Endothelial cell of umbilical vein (primary cell): ENCODE results near the gene MBD2. TPM values are rescaled to one million over a fixed set of nuclear protein-coding genes. Genes with fewer than 3 reads are reported as not detected.

ENCODE experiments used
- BruUV-seq: library from RNA; stranded (reverse); fragments of 400-500 nt; replicated peaks from 2 replicates; lab custom pipeline; 2021; lab: Mats Ljungman, UMichigan
- CTCF ChIA-PET: fragments of 300-600, 350-600 bp; sonication (Branson Sonifier 250); formaldehyde crosslinking; loops from one replicate; lab custom pipeline; 2021; ENCODE audit warnings: antibody characterized with exemption, inconsistent platforms; lab: Charles Lee
- POLR2A ChIA-PET: fragments of 300-600, 350-600 bp; sonication (Branson Sonifier 250); formaldehyde crosslinking; loops from one replicate; lab custom pipeline; 2021; ENCODE audit warnings: antibody characterized with exemption, inconsistent platforms; lab: Charles Lee
- DNase-seq: peaks from one replicate; pipeline ENCODE4 v3.0.0-alpha.2; 2011; ENCODE audit warnings: low read depth, low spot score
- FAIRE-seq: peaks from 2 replicates; lab custom pipeline; 2011; peaks lifted over from hg19 to GRCh38; lab: Jason Lieb, UNC
- H2AFZ ChIP-seq: 2 replicates; pipeline ENCODE4 v1.6.0; 2012; ENCODE audit warnings: low read depth, low read length, control low read depth, inconsistent platforms
- H3K27ac ChIP-seq: 2 replicates; pipeline ENCODE4 v1.5.1; 2011; ENCODE audit warnings: low read depth, mild to moderate bottlenecking, control low read depth, low read length, moderate library complexity; ENCODE audit not compliant: insufficient read depth
- H3K27me3 ChIP-seq, 2 experiments: 2 replicates each; pipeline versions ENCODE4 v1.6.0 to v1.6.1; 2011; ENCODE audit warnings: low read length in 2 of 2, mixed read lengths in 1 of 2; ENCODE audit not compliant: control insufficient read depth in 2 of 2, insufficient read depth in 2 of 2
- H3K36me3 ChIP-seq, 2 experiments: 2 replicates in 1 of 2; 3 replicates in 1 of 2; pipeline ENCODE4 v1.5.1; 2011; ENCODE audit warnings: low read length in 2 of 2, mild to moderate bottlenecking in 1 of 2, moderate library complexity in 1 of 2; ENCODE audit not compliant: control insufficient read depth in 2 of 2, insufficient read depth in 2 of 2; ENCODE audit errors: extremely low read depth in 1 of 2
- H3K4me1 ChIP-seq: 3 replicates; pipeline ENCODE4 v1.5.1; 2011; ENCODE audit warnings: mild to moderate bottlenecking, low read length; ENCODE audit not compliant: control insufficient read depth, insufficient read depth; ENCODE audit errors: extremely low read depth
- H3K4me2 ChIP-seq: 2 replicates; pipeline ENCODE4 v1.6.1; 2011; ENCODE audit warnings: low read length, control low read depth, mixed read lengths; ENCODE audit not compliant: insufficient read depth
- H3K4me3 ChIP-seq, 3 experiments: fragments of 200-600 bp in 1 of 3; sonication (generic), shearing (Covaris generic) in 1 of 3; replicated peaks in 1 of 3; 2 replicates each; pipeline ENCODE4 v1.5.1; 2011 to 2016; ENCODE audit warnings: control low read depth in 3 of 3, low read length in 3 of 3, mild to moderate bottlenecking in 2 of 3, inconsistent platforms in 1 of 3, low read depth in 1 of 3, moderate library complexity in 1 of 3; ENCODE audit not compliant: insufficient read depth in 1 of 3
- H3K79me2 ChIP-seq: 2 replicates; pipeline ENCODE4 v1.6.0; 2012; ENCODE audit warnings: low read length, inconsistent platforms; ENCODE audit not compliant: control insufficient read depth, insufficient read depth
- H3K9ac ChIP-seq: replicated peaks from 2 replicates; pipeline ENCODE3; 2011; ENCODE audit warnings: low read length, control low read depth; ENCODE audit not compliant: insufficient read depth; ENCODE audit errors: extremely low read depth
- H3K9me1 ChIP-seq: replicated peaks from 3 replicates; pipeline ENCODE4 v1.6.0; 2011; ENCODE audit warnings: mild to moderate bottlenecking, low read length; ENCODE audit not compliant: control insufficient read depth, insufficient read depth; ENCODE audit errors: extremely low read depth
- H3K9me3 ChIP-seq: replicated peaks from 2 replicates; pipeline ENCODE4 v1.5.1; 2012; ENCODE audit warnings: low read length, inconsistent platforms; ENCODE audit not compliant: control insufficient read depth, insufficient read depth
- H4K20me1 ChIP-seq: replicated peaks from 2 replicates; pipeline ENCODE3; 2011; ENCODE audit warnings: mild to moderate bottlenecking, low read length; ENCODE audit not compliant: control insufficient read depth, insufficient read depth; ENCODE audit errors: extremely low read depth
- EZH2 ChIP-seq: IDR thresholded peaks from 2 replicates; pipeline ENCODE4 v1.6.1; 2012; ENCODE audit warnings: borderline replicate concordance, low read depth, mild to moderate bottlenecking, moderate library complexity, low read length, inconsistent platforms; ENCODE audit not compliant: severe bottlenecking
- FOS ChIP-seq: IDR thresholded peaks from 2 replicates; pipeline ENCODE4 v1.6.1; 2011; ENCODE audit warnings: mild to moderate bottlenecking, low read length, moderate library complexity, borderline replicate concordance; ENCODE audit not compliant: insufficient read depth
- GATA2 ChIP-seq: IDR thresholded peaks from 2 replicates; pipeline ENCODE4 v1.7.0; 2011; ENCODE audit warnings: low read depth, mild to moderate bottlenecking, moderate library complexity, mixed read lengths, low read length; ENCODE audit not compliant: insufficient read length, insufficient read depth
- JUN ChIP-seq: IDR thresholded peaks from 2 replicates; pipeline ENCODE4 v1.6.1; 2011; ENCODE audit warnings: borderline replicate concordance, low read depth; ENCODE audit not compliant: insufficient read length, insufficient read depth
- MYC ChIP-seq: IDR thresholded peaks from one replicate; pipeline ENCODE4 v1.6.1; 2011; ENCODE audit warnings: mild to moderate bottlenecking, low read depth, low read length
- POLR2A ChIP-seq: IDR thresholded peaks from 2 replicates; pipeline ENCODE4 v1.6.1; 2012; ENCODE audit warnings: low read depth, mild to moderate bottlenecking, control low read depth, low read length
- POLR2AphosphoS5 ChIP-seq: IDR thresholded peaks from 2 replicates; pipeline ENCODE4 v1.6.1; 2012; ENCODE audit warnings: low read depth, mild to moderate bottlenecking, control low read depth, low read length, moderate library complexity; ENCODE audit not compliant: insufficient read depth
- dilution Hi-C: fragments of 300-500 bp; cut with MboI; formaldehyde crosslinking; loops from one replicate; pipeline ENCODE4 v1.15.0; 2019; ENCODE audit warnings: low sequenced_read_pairs; ENCODE audit not compliant: extremely low pct_ligation_motif_present
- intact Hi-C: fragments of 100-400 bp; cut with micrococcal nuclease; formaldehyde crosslinking; loops from one replicate; pipeline ENCODE4 v1.10.0; 2022
- polyA plus RNA-seq, 4 experiments: library from polyadenylated mRNA; depleted of rRNA in 3 of 4; stranded (reverse) in 3 of 4; unstranded in 1 of 4; fragments of >200 nt; gene quantifications; 2 replicates each; pipeline versions ENCODE4 v1.2.1 to v1.2.3, GENCODE V29; 2011 to 2012; ENCODE audit warnings: missing spikeins in 1 of 4
- total RNA-seq: library from RNA; stranded (reverse); gene quantifications from 2 replicates; pipeline ENCODE4 v1.2.3, GENCODE V29; 2021
- TF ChIP-seq, protein P1 (sequence below): IDR thresholded peaks from 2 replicates; pipeline ENCODE4 v1.6.1; 2011; ENCODE audit not compliant: insufficient read depth, insufficient read length
- TF ChIP-seq, protein P2 (sequence below), 2 donors: IDR thresholded peaks; 1 replicate in 1 of 2; 2 replicates in 1 of 2; pipeline ENCODE4 v1.5.1; 2011; ENCODE audit warnings: low read length in 2 of 2, mild to moderate bottlenecking in 2 of 2, moderate library complexity in 2 of 2, control low read depth in 1 of 2, inconsistent platforms in 1 of 2, low read depth in 1 of 2; ENCODE audit not compliant: insufficient read depth in 1 of 2; ENCODE audit errors: extremely low read depth in 1 of 2

The MBD2 gene
- total and polyA plus RNA-seq, 2 donors (not counting 3 experiments of a cell fraction or from before 2014, with no cell fraction given) = 86.8 to 110 TPM

DNA sequence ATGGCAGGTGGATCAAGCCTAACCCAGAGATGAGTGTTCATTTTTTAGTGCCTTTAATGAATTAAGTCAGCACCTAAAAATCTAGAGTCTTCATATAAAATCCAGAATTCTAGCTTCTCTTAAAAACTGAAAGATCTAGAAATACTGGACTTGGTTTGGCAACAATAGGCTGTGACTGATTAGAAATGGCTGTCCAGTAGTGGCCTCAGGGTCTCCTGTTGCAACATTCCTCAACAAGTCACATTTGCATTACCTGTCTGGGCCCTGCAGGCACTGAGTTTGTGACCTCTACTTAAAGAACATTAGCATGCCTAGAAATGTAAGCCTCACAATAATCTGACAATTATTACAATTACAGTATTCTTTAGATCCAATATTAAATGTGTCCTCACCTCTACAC lies 33.1 kb downstream of the MBD2 start:
- dilution Hi-C loops = no loop called here
- Histone ChIP-seq H3K79me2 (peaks cover 54% of the 10 kb centered on the region), H3K4me1 (no peaks in the 10 kb centered on the region), H2AFZ (no peak overlapping the region), H3K9me1 (no peaks in the 10 kb centered on the region), H3K27ac (no peak overlapping the region), H4K20me1 (no peaks in the 10 kb centered on the region), H3K36me3 (peaks cover 7 to 9% of the 10 kb centered on the region in 2 experiments), H3K9ac (no peak overlapping the region), H3K4me2 (no peak overlapping the region), H3K27me3 (no peaks in the 10 kb centered on the region), H3K9me3 (no peaks in the 10 kb centered on the region), H3K4me3 (no peak overlapping the region)
- POLR2A ChIA-PET = interaction anchor here (0.7 kb wide), 1 partner anchor 19 kb away, joined by 3 read pairs; no protein-coding TSS in a partner anchor
- FAIRE-seq (no peak), DNase-seq (no peak)
- CTCF ChIA-PET = no interaction called here
- intact Hi-C loops = no loop called here
- BruUV-seq = no TSS peak
- TF ChIP-seq POLR2AphosphoS5 (no peak), EZH2 (no peak), POLR2A (no peak), JUN (no peak), FOS (no peak), MYC (no peak), GATA2 (no peak)
- TF ChIP-seq, protein P1, sequence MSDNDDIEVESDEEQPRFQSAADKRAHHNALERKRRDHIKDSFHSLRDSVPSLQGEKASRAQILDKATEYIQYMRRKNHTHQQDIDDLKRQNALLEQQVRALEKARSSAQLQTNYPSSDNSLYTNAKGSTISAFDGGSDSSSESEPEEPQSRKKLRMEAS = no peak
- TF ChIP-seq, protein P2, sequence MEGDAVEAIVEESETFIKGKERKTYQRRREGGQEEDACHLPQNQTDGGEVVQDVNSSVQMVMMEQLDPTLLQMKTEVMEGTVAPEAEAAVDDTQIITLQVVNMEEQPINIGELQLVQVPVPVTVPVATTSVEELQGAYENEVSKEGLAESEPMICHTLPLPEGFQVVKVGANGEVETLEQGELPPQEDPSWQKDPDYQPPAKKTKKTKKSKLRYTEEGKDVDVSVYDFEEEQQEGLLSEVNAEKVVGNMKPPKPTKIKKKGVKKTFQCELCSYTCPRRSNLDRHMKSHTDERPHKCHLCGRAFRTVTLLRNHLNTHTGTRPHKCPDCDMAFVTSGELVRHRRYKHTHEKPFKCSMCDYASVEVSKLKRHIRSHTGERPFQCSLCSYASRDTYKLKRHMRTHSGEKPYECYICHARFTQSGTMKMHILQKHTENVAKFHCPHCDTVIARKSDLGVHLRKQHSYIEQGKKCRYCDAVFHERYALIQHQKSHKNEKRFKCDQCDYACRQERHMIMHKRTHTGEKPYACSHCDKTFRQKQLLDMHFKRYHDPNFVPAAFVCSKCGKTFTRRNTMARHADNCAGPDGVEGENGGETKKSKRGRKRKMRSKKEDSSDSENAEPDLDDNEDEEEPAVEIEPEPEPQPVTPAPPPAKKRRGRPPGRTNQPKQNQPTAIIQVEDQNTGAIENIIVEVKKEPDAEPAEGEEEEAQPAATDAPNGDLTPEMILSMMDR (IDR thresholded peaks at IDR 0.05; ENCODE audit: extremely low read depth in 1 of 2, insufficient read depth in 1 of 2, low read depth in 1 of 2, low read length in 2 of 2) = no peak
